ENCODE results near the gene GNAI3.

The GNAI3 gene

GRCh38 chr1:109589177-109589576 is 40.8 kb downstream of the GNAI3 start:
- in situ Hi-C loops (cut with HindIII; ENCODE audit: low sequenced_read_pairs) = no loop called here

- in situ Hi-C loops (cut with HindIII; ENCODE audit: low sequenced_read_pairs) = no loop called here
Observed at GRCh38 chr1:109589679-109590078, 41.3 kb downstream of the GNAI3 start.

GRCh38 chr1:109592916-109593315 is 44.5 kb downstream of the GNAI3 start:
- in situ Hi-C loops (cut with HindIII; ENCODE audit: low sequenced_read_pairs) = no loop called here

GRCh38 chr1:109595531-109595930 is 47.1 kb downstream of the GNAI3 start:
- in situ Hi-C loops (cut with HindIII; ENCODE audit: low sequenced_read_pairs) = no loop called here

- in situ Hi-C loops (cut with HindIII; ENCODE audit: low sequenced_read_pairs) = no loop called here
Observed at GRCh38 chr1:109598156-109598555, 49.7 kb downstream of the GNAI3 start.

- in situ Hi-C loops (cut with HindIII; ENCODE audit: low sequenced_read_pairs) = no loop called here
Observed at GRCh38 chr1:109598655-109599054, 50.2 kb downstream of the GNAI3 start.

GRCh38 chr1:109603229-109603628 is 54.8 kb downstream of the GNAI3 start:
- in situ Hi-C loops (cut with HindIII; ENCODE audit: low sequenced_read_pairs) = no loop called here

GRCh38 chr1:109605381-109605780 is 57.0 kb downstream of the GNAI3 start:
- in situ Hi-C loops (cut with HindIII; ENCODE audit: low sequenced_read_pairs) = no loop called here

- in situ Hi-C loops (cut with HindIII; ENCODE audit: low sequenced_read_pairs) = no loop called here
Observed at GRCh38 chr1:109609881-109610280, 61.5 kb downstream of the GNAI3 start.

GRCh38 chr1:109610609-109611307 is 62.3 kb downstream of the GNAI3 start:
- in situ Hi-C loops (cut with HindIII; ENCODE audit: low sequenced_read_pairs) = no loop called here

- in situ Hi-C loops (cut with HindIII; ENCODE audit: low sequenced_read_pairs) = no loop called here
Observed at GRCh38 chr1:109611308-109611990, 63.0 kb downstream of the GNAI3 start.

- in situ Hi-C loops (cut with HindIII; ENCODE audit: low sequenced_read_pairs) = no loop called here
Observed at GRCh38 chr1:109613361-109614147, 65.1 kb downstream of the GNAI3 start.

- in situ Hi-C loops (cut with HindIII; ENCODE audit: low sequenced_read_pairs) = no loop called here
Observed at GRCh38 chr1:109615879-109616278, 67.5 kb downstream of the GNAI3 start.

- in situ Hi-C loops (cut with HindIII; ENCODE audit: low sequenced_read_pairs) = no loop called here
Observed at GRCh38 chr1:109616391-109616790, 68.0 kb downstream of the GNAI3 start.

GRCh38 chr1:109617291-109617801 is 68.9 kb downstream of the GNAI3 start:
- in situ Hi-C loops (cut with HindIII; ENCODE audit: low sequenced_read_pairs) = no loop called here

- in situ Hi-C loops (cut with HindIII; ENCODE audit: low sequenced_read_pairs) = no loop called here
Observed at GRCh38 chr1:109618661-109619575, 70.5 kb downstream of the GNAI3 start.

- in situ Hi-C loops (cut with HindIII; ENCODE audit: low sequenced_read_pairs) = no loop called here
Observed at GRCh38 chr1:109619576-109620400, 71.4 kb downstream of the GNAI3 start, which contains the start of the genes AMPD2 and GNAT2. AMPD2 (plus strand) TSS chr1:109619837; CDS start chr1:109621176, 1,339 bp downstream. GNAT2 (minus strand) TSS chr1:109619616; CDS start chr1:109612870, 6,746 bp downstream.

GRCh38 chr1:109620401-109620791 is 72.0 kb downstream of the GNAI3 start:
- in situ Hi-C loops (cut with HindIII; ENCODE audit: low sequenced_read_pairs) = no loop called here

- in situ Hi-C loops (cut with HindIII; ENCODE audit: low sequenced_read_pairs) = no loop called here
Observed at GRCh38 chr1:109620841-109621286, 72.4 kb downstream of the GNAI3 start.

Measured in DLD1 (cell line).